DMS53 treated with DMSO at 0.1 percent for 48 hours (cell line): ENCODE results near the gene ZSCAN22.
"Not testable (repeated sequence)": the region's sequence is repeated elsewhere in the genome, so short reads cannot be mapped to it uniquely, and the experiment has no call there.

Source experiments
- DNase-seq: peaks from one replicate; lab custom pipeline; 2025; ENCODE audit not compliant: unreplicated experiment; lab: John Stamatoyannopoulos, UW

Gene ZSCAN22

DNA sequence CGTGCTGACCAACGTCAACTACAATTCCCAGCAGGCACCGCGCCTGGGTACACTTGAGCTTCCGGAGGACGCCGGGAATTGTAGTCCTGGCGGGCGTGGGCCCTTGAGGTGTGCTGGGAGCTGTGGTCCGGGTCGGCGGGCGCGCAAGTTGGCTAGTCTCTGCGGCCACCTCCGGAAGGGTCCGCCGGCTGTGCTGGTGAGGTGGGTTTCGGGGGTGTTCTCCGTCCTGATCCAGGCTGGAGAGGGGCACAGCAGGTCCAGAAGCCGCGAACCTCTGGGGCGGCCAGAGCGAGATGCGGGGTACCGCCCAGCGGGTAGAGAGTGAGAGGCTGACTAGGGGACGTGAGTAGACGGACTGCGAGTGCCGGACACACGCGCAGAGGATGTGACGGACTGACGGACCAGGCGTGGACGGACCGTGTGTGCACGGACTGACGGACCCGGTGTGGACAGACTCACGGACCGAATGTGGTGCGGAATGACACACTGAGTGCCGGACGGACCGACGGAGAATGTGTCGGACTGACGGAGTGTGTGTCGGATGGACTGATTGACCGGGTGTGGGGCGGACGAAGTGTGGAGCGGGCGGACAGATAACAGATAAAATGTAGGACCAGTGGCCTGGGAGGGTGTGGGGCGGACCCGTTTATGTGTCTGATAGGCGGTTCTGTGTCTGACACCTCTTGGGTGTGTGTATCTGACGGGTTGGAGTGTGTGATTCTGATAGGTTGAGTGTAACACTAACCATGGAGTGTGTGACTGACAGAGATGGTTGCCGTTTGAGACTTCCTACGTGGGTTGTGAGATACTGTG is at the start of gene ZSCAN22:
Gene ZSCAN22 (plus strand): TSS at position 81 of the 813 bp plus-strand sequence. CDS start 7,809 bp downstream, outside the sequence.
- peak; percentile 84 for DNase-seq

DNA sequence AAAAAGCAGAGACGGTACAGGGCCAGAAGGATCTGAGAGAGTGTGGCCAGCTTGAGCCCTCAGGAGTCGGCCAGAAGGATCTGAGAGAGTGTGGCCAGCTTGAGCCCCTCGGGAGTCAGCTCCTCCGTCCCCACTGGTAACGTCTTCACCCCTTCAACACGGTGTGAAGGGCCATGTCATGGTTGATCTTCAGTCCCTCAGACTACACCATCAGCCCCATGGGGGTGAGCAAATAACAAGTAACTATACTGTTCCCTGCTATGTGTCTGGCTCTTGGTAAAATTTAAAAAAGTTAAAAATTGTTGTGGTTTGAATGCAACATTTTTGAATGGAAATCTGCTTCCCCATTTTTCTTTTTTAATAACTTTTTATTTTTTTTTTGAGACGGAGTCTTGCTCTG is 49.6 kb upstream of the ZSCAN22 start:
- DNase-seq: no peak

DNA sequence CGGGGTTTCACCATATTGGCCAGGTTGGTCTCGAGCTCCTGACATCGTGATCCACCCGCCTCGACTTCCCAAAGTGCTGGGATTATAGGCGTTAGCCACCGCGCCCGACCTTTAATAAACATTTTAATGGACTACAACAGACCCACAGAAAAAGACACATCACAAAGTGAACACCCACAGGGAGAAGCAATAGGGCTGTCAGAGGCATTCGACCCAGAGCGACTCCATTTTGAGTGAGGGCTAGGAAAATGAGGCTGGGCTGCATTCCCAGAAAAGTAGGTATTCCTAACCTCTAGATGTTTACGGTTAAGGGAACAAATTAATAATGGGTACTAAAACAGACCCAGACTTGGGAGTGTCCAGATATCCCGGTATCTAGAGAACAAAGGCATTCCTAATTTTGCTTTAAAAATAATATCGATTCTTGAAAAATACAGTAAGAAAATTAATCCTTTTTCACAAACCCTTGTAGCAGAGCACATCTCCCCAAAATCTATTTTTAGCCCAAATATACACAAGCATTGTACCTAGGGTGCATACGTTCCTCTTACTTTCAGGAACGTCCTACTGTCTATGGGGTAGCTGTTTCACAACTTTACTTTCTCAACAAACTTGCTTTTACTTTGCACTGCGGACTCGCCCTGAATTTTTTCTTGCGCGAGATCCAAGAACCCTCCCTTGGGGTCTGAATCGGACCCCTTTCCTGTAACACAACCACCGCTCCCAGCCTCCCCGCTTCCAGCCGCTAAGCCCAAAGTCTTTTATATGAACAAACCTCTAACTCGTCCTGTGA is 48.9 kb upstream of the ZSCAN22 start:
- DNase-seq: no peak

DNA sequence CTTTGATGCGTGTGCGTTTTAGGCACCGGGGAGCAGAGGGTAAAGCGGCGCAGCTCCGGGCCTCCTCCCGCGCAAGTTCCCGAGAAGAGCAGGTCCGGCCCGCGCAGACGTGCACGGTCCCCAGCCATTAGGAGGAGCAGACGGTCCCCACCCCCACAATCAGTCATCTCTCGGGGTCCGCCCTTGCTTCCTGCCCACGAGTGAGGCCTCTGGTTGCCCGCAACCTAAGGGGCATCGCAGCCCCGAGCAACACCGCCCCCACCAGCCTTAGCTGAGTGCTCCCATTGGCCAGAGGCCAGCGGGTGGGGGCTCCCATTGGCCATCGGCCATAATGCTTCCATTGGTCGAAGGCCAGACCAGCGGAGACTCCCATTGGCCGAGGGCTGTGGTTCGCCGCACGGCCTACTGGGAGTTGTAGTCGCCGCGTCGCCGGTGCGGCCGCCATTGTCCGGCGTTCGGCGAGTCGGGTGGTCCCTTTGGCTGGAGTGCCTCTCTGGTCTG is 48.2 kb upstream of the ZSCAN22 start, which contains the start of gene ZNF8:
Gene ZNF8 (plus strand): TSS at position 415 of the 501 bp plus-strand sequence. CDS start 127 bp downstream, outside the sequence.
- peak; percentile 96 for DNase-seq

DNA sequence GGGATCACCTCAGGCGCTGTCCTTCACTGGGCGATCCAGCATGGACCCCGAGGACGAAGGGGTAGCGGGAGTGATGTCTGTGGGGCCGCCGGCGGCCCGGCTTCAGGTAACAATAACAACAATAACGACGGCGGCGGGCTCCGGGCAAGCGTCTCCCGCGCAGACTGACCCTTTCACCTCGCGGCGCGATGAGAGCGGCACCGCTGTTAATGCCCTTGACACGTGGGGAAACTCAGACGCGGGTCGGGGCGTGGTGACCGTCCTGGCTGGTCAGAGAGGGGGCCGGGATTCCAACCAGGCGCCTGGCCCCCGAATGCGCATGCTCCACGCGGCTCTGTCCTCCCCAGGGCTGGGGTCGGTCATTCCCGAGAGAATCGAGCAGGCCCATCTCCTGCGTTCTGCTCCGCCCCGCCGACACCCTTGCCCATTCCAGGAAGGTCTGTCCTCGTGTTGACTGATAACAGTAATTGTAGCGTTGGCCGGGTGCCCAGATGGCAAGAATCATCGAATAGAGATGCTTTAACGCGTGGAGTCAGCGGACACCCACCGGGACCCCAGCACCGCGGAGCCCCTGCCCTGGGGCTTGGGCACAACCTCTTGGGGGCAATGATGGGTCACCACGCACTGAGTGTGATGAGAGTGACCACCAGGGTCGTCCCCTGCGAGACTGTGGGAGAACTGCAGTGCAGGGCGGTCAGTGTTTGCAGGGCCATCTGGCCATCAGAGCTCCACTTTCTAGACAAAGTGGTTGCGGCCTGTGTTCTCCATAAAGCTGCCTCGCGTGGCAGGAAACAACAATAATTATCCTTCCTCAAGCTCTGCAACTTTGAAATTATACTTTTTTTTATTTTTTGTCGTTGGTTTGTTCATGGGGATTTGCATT is 47.5 kb upstream of the ZSCAN22 start:
- DNase-seq: peak; percentile 32

DNA sequence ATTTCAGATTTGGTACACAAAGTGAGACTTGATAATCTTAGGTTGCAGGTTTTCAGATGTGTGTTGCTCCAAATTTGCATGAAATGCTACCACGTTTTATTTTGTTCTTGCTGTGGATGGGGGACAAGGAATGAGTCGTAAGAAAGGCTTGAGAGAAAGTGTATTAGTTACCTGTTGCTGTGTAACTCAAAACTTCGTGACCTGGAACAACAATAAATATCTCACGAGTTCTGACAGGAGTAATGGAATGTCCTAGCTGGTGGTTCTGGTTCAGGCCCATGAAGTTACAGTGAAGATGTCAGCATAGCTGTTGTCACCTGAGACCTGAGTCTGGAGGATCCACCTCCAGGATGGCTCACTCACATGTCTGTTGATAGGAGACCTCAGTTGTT is 46.9 kb upstream of the ZSCAN22 start:
- DNase-seq: no peak

DNA sequence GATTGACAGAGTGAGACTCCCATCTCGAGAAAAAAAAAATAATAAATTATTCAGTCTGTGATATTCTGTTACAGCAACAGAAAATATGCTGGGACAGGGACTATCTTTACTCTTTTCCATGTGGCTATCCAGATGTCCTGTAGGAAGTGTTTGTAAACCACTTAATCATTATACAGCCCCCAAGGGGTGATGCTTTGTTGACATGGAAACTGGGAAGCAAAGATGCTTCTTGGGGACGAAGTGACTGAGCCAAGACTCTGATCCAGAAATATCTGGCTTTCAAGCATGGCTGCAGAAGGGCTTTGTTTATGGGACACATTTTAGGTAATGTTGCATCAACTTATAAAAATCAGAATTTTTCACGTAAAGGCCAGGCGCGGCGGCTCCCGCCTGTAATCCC is 42.6 kb upstream of the ZSCAN22 start:
- DNase-seq: no peak

DNA sequence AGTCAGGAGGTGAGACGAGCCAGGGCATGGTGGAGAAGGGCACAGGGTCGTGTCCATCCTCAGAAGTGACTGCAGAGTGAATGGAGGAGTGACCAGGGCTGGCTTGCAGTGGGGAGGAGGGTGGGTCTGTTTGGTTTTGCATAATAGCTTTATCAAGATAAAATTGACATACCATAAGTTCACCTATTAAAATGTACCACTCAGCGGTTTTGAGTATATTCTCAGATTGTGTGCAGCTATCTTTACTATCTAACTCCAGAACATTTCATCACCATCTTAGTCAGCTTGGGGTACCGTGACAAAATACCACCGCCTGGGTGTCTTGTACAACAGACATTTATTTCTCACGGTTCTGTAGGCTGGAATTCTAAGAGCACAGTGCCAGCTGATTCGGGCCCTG is 34.9 kb upstream of the ZSCAN22 start:
- DNase-seq: no peak

DNA sequence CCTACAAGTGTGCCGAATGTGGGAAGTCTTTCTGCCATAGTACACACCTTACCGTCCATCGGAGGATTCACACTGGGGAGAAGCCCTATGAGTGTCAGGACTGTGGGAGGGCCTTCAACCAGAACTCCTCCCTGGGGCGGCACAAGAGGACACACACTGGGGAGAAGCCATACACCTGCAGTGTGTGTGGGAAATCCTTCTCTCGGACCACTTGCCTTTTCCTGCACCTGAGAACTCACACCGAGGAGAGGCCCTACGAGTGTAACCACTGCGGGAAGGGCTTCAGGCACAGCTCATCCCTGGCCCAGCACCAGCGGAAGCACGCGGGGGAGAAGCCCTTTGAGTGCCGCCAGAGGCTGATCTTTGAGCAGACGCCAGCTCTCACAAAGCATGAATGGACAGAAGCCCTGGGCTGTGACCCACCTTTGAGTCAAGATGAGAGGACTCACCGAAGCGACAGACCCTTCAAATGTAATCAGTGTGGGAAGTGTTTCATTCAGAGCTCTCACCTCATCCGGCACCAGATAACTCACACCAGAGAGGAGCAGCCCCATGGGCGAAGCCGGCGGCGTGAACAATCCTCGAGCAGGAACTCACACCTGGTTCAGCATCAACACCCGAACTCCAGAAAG is 31.9 kb upstream of the ZSCAN22 start:
- DNase-seq: no peak

DNA sequence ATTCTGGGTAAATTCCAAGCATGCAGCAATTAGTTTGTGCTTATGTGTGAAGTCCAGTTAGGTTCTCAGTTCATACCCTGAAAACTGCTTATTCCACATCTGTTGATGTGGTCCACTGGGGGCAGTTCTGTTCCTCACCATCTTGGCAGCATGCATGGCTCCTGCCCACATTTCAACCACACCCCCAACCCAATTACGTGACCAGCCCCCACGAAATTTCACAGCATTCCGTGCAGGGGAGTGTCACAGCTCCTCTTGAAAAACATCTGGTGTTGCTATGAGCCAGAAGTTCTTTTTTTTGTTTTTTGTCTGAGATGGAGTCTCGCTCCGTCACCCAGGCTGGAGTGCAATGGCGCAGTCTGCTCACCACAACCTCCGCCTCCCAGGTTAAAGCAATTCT is 30.7 kb upstream of the ZSCAN22 start:
- no peak for DNase-seq

DNA sequence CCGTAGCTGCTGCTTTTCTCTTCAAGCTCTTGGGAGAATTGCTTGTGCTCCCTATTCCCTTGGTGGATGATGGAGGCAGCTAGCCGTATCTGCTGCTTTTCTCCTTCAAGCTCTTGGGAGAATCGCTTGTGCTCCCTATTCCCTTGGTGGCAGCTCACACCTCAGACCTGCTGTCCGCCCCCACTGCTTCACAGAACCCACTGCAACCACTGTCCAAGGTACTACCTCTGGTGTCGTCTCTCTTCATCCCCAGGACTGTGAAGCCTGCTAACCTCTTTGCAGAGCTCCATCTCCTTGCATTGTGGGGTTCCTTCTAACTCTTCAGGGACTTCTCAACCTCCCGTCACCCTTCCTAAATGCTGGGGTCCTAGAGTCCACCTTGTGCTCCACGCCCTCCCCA is 26.2 kb upstream of the ZSCAN22 start:
- DNase-seq: no peak

DNA sequence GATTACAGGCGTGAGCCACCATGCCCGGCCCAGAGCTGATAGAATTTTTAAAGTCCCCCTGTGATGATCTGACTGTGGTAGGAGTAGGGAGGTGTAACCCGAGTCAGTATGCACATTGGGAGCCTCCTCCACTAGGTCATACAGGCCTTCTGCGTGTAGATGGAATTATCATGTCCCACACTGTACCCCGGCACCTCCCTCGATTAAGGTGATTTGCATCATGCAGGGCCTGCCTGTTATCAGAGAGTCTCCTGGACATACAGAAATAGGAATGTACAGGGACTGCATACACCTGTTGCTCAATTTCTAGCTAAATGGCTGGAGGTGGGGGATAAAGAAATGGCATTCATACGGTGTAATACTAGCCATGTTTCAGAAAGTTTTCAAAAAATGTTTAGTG is 22.5 kb upstream of the ZSCAN22 start:
- no peak for DNase-seq

DNA sequence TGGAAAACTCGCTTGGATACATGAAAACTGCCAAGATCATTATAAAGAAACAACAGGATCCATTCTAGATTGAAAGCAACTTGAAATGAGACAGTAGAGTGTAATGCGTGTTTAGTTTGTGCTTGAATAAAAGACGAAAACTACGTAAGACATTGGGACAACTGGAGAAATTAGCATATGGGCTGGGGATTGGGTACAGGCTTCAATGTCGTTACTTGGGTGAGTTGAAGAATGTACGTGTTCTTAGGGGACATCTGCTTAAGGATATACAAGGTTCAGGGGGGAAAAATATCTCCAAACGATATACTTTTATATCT is 22.1 kb upstream of the ZSCAN22 start:
- peak; percentile 74 for DNase-seq

DNA sequence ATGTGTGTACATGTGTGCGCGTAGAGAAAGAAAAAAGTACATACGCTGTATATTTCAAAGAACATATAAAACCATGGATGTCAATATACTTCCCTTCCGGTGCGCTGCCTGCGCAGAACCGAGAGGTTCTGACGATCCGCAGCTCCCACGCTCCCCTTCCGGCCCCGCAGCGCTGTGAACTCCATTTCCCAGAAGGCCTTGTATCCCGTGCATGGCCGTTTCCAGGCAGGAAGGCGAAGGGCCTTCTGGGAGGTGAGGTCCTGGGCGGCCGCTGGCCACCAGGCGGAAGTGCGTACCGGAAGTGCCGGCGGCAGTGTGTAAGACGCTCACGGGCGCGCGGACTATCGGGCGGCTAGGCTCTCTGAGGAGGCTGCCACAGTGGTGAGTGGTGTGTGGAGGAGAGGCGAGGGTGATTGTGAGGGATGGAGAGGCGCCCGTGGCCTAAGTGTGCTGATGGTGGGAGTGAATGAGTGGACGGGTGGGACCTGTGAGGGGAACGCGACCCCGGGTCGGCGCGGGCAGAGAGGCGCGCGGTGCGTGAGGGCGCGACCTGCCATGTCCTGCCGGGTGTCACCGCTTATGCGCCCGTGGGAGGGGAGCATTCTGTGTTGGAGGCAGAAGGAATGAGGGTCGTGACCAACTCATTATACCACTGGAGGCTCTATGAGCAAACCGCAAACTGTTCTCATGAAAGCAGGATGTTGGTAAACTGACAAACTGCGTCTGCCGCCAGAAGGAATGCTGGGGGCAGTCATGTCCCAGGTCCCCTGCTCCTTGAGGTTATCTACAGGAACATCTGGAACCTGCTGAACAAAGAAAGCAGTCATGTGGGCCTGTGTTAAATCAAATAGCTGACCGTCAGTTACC is 21.5 kb upstream of the ZSCAN22 start, which contains the start of gene ERVK3-1:
Gene ERVK3-1 (plus strand): TSS at position 313 of the 867 bp plus-strand sequence. CDS start 6,792 bp downstream, outside the sequence.
- peak; percentile 93 for DNase-seq

DNA sequence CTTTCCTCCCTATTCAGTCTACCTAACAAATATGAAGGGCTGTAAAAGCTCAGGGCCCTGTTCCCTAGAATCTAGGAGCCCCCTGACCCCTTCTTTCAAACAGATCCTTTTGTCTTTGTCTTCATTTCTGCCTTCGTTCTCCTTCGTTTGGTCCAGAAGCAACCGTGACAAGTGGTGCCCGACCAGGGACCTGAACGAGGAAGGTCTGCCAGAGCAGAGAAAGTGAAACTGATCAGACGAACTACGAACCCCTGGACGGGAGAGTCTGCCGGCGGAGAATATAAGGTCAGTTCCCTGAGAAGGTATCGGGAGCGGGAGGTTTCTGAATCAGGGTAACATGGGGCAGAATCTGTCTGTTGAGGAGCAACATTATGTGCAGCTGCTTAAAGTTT is 20.9 kb upstream of the ZSCAN22 start:
- DNase-seq: no peak

DNA sequence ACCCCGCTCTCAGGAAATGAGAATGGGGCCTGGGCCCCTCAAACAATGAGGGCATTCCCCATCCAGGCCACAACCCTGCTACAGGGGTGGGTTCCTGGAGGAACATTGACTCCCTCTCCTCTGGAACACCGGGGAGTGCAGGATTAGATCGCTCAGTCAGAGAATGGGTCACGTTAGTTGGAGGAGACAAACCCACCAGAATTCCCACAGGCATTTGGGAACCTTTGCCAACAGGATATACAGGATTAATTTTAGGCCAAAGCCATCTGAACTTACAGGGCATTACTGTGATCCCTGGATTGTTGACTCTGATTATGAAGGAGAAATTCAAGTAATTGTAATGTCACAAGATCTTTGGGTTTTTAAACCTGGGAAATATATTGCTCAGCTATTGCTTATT is 19.1 kb upstream of the ZSCAN22 start:
- DNase-seq: no peak

DNA sequence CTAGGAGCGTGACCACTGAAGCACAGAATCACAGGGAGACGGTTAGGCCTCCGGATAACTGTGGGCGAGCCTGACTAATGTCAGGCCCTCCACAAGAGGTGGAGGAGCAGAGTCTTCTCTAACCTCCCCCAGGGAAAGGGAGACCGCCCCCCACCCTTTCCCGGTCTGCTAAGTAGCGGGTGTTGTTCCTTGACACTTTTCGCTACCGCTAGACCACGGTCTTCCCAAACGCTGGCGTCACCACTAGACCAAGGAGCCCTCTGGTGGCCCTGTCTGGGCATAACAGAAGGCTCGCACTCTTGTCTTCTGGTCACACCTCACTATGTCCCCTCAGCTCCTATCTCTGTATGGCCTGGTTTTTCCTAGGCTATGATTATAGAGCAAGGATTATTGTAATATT is 16.1 kb upstream of the ZSCAN22 start:
- not testable (repeated sequence) for DNase-seq

DNA sequence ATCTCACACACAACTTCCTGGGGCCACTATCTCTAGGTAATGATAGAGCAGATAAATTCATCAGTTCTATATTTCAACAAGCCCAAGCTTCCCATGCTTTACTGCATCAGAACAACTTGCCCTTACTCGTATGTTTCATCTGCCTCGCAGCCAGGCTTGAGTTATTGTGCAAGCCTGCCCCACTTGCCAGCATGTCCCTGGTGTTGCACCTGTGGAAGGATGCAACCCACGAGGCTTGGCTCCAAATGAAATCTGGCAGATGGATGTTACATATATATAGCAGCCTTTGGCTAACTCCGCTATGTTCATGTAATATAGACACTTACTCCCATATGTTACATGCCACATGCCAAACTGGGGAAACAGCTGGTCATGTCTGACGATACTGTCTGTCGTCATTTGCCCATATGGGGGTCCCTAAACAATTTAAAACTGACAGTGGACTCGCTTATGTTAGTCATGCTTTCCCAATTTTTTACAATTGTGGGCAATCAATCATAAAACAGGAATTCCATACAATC is 15.4 kb upstream of the ZSCAN22 start:
- DNase-seq: no peak

DNA sequence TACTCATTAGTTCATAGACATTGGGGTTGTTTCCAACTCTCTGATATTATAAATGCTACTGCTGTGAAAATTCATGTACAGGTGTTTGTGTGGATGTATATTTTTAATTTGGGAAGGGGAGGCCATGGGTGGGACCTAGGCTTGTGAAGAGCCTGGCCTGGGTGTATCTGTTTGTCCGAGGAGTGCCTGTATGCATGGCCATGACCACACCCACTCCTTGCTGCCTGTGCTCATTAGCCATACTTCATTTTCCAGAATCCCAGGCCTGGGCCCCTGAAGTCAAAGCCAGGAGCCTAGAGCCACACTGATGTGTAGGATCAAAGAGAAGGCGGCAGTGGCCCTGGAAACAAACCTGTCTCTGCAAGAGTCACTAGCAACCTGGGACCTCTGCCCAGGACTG is 11.2 kb upstream of the ZSCAN22 start:
- DNase-seq: no peak
